ENCODE data around the gene FAM229B. TPM values are rescaled to one million over a fixed set of nuclear protein-coding genes. Genes with fewer than 3 reads are reported as not detected.

The FAM229B gene
- total RNA-seq, 1 experiment from 2014 or later, result 20.0 TPM

- TF ChIP-seq ZBTB43 (CRISPR knock-in tag; IDR thresholded peaks at IDR 0.05), result no peak
Measured at GRCh38 chr6:112049026-112049799, 38.2 kb upstream of the FAM229B start (continued).

DNA sequence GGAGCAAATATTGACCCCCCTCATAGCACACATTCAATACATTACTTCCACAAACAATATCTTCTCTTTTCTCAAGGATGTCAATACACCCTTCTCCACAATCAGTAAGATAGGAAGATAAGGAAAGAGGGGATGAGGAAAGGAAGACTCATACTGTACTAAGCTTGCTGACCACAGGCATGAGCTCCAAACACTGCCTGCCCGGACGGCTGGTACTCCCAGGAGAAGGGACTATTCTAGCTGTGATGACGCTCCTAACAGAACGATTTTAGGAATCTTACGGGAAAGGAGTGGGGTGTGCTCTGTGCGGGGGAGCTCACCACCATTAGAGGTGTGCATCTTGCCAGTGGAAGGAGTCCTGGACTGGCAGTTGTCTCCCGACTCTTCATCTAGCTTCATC is 37.4 kb upstream of the FAM229B start:
- H3K36me3 Mint-ChIP-seq, result 0 out of 2 replicates have a peak, but pooled peaks cover 3% of the 10 kb centered on the region
- DNase-seq (ENCODE audit: low spot score) (no peak), ATAC-seq (no peak)
- H3K4me3 Mint-ChIP-seq, result no peak overlapping the region
- H3K4me1 Mint-ChIP-seq, result no peaks in the 10 kb centered on the region
- H3K27me3 Mint-ChIP-seq (ENCODE audit: low read depth), result no peaks in the 10 kb centered on the region
- ChIA-PET POLR2A (no interaction called here), CTCF (interaction anchor here (0.6 to 1.1 kb wide), 3 partner anchors 9 to 408 kb away, joined by 3 read pairs; no protein-coding TSS in a partner anchor)
- H3K27ac Mint-ChIP-seq, result no peak overlapping the region
- TF ChIP-seq ZNF121 (CRISPR knock-in tag; IDR thresholded peaks at IDR 0.05), result no peak
- TF ChIP-seq PRDM15 (CRISPR knock-in tag; IDR thresholded peaks at IDR 0.05), result no peak
- TF ChIP-seq AR (CRISPR knock-in tag; IDR thresholded peaks at IDR 0.05), result no peak
- no peak for TF ChIP-seq CREB1 (CRISPR knock-in tag; IDR thresholded peaks at IDR 0.05)
- no peak for TF ChIP-seq NR3C1 (CRISPR knock-in tag; conservative IDR thresholded peaks at IDR 0.05; ENCODE audit: low read depth)
- no peak for TF ChIP-seq RORB (CRISPR knock-in tag; IDR thresholded peaks at IDR 0.05)
- TF ChIP-seq, protein P1, sequence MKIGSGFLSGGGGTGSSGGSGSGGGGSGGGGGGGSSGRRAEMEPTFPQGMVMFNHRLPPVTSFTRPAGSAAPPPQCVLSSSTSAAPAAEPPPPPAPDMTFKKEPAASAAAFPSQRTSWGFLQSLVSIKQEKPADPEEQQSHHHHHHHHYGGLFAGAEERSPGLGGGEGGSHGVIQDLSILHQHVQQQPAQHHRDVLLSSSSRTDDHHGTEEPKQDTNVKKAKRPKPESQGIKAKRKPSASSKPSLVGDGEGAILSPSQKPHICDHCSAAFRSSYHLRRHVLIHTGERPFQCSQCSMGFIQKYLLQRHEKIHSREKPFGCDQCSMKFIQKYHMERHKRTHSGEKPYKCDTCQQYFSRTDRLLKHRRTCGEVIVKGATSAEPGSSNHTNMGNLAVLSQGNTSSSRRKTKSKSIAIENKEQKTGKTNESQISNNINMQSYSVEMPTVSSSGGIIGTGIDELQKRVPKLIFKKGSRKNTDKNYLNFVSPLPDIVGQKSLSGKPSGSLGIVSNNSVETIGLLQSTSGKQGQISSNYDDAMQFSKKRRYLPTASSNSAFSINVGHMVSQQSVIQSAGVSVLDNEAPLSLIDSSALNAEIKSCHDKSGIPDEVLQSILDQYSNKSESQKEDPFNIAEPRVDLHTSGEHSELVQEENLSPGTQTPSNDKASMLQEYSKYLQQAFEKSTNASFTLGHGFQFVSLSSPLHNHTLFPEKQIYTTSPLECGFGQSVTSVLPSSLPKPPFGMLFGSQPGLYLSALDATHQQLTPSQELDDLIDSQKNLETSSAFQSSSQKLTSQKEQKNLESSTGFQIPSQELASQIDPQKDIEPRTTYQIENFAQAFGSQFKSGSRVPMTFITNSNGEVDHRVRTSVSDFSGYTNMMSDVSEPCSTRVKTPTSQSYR (CRISPR knock-in tag; IDR thresholded peaks at IDR 0.05), result no peak
- TF ChIP-seq HMGXB4 (CRISPR knock-in tag; IDR thresholded peaks at IDR 0.05), result no peak
- H3K9me3 Mint-ChIP-seq, result peaks cover 4% of the 10 kb centered on the region; the same call in 1 of the 2 replicates

Data from WTC11 (cell line).